HUES48 (cell line): ENCODE results near the gene CSAG2.
"Not testable (repeated sequence)": the region's sequence is repeated elsewhere in the genome, so short reads cannot be mapped to it uniquely, and the experiment has no call there.

ENCODE experiments used
- H3K27ac ChIP-seq: one replicate; pipeline ENCODE4 v1.7.0; 2013; ENCODE audit warnings: low read depth, low read length, inconsistent platforms
- H3K27me3 ChIP-seq: 2 replicates; pipeline ENCODE4 v1.6.1; 2013; ENCODE audit warnings: mild to moderate bottlenecking, low read length; ENCODE audit not compliant: control insufficient read depth, insufficient read depth
- H3K36me3 ChIP-seq: 2 replicates; pipeline ENCODE4 v1.6.1; 2013; ENCODE audit warnings: low read length; ENCODE audit not compliant: control insufficient read depth, insufficient read depth
- H3K4me1 ChIP-seq: 2 replicates; pipeline ENCODE4 v1.6.1; 2013; ENCODE audit warnings: mild to moderate bottlenecking, low read length; ENCODE audit not compliant: control insufficient read depth, insufficient read depth
- H3K4me3 ChIP-seq: 2 replicates; pipeline ENCODE4 v1.5.1; 2013; ENCODE audit warnings: mild to moderate bottlenecking, low read depth, low read length
- H3K9ac ChIP-seq: 2 replicates; pipeline ENCODE4 v1.6.1; 2013; ENCODE audit warnings: mild to moderate bottlenecking, low read depth, low read length, moderate library complexity
- H3K9me3 ChIP-seq: 2 replicates; pipeline ENCODE4 v1.6.1; 2013; ENCODE audit warnings: low read length; ENCODE audit not compliant: control insufficient read depth, insufficient read depth

The CSAG2 gene

GRCh38 chrX:152709173-152709572 is at the start of gene CSAG2:
Gene CSAG2 (minus strand): TSS chrX:152709273. CDS start chrX:152709112, 161 bp downstream.
- not testable (repeated sequence) for H3K27me3 ChIP-seq, H3K4me3 ChIP-seq, H3K9me3 ChIP-seq, H3K27ac ChIP-seq, H3K4me1 ChIP-seq, H3K9ac ChIP-seq, H3K36me3 ChIP-seq

- H3K4me1 ChIP-seq, H3K4me3 ChIP-seq, H3K27ac ChIP-seq, H3K27me3 ChIP-seq, H3K9ac ChIP-seq, H3K9me3 ChIP-seq, H3K36me3 ChIP-seq: not testable (repeated sequence)
Measured at GRCh38 chrX:152754871-152755270, 45.8 kb upstream of the CSAG2 start.

- H3K4me1 ChIP-seq, H3K9ac ChIP-seq, H3K36me3 ChIP-seq, H3K9me3 ChIP-seq, H3K27me3 ChIP-seq, H3K27ac ChIP-seq, H3K4me3 ChIP-seq: not testable (repeated sequence)
Measured at GRCh38 chrX:152753686-152754650, 44.9 kb upstream of the CSAG2 start, which contains the start of gene MAGEA2. Gene MAGEA2 (minus strand): TSS chrX:152753842. CDS start chrX:152751363, 2,479 bp downstream.

GRCh38 chrX:152738560-152738959 is 29.5 kb upstream of the CSAG2 start:
- Histone ChIP-seq H3K9ac (no peak overlapping the region), H3K4me3 (no peak overlapping the region), H3K27me3 (no peaks in the 10 kb centered on the region), H3K36me3 (no peaks in the 10 kb centered on the region), H3K9me3 (peaks cover 24% of the 10 kb centered on the region), H3K4me1 (no peaks in the 10 kb centered on the region), H3K27ac (no peak overlapping the region)

- H3K9ac ChIP-seq, H3K27ac ChIP-seq, H3K4me3 ChIP-seq, H3K4me1 ChIP-seq, H3K36me3 ChIP-seq, H3K27me3 ChIP-seq: not testable (repeated sequence)
- peaks cover 24% of the 10 kb centered on the region for H3K9me3 ChIP-seq
Measured at GRCh38 chrX:152736528-152736927, 27.5 kb upstream of the CSAG2 start.

GRCh38 chrX:152735860-152736511 is 26.9 kb upstream of the CSAG2 start:
- no peaks in the 10 kb centered on the region for H3K36me3 ChIP-seq
- no peak overlapping the region for H3K4me3 ChIP-seq
- H3K27me3 ChIP-seq: no peaks in the 10 kb centered on the region
- no peak overlapping the region for H3K27ac ChIP-seq
- no peak overlapping the region for H3K9ac ChIP-seq
- H3K9me3 ChIP-seq: peaks cover 30% of the 10 kb centered on the region
- no peaks in the 10 kb centered on the region for H3K4me1 ChIP-seq

GRCh38 chrX:152735101-152735500 is 26.0 kb upstream of the CSAG2 start:
- Histone ChIP-seq H3K36me3 (no peaks in the 10 kb centered on the region), H3K27ac (no peak overlapping the region), H3K27me3 (no peaks in the 10 kb centered on the region), H3K9ac (no peak overlapping the region), H3K4me1 (no peaks in the 10 kb centered on the region), H3K9me3 (peaks cover 34% of the 10 kb centered on the region), H3K4me3 (no peak overlapping the region)

- not testable (repeated sequence) for H3K27ac ChIP-seq, H3K27me3 ChIP-seq, H3K4me1 ChIP-seq, H3K4me3 ChIP-seq, H3K9ac ChIP-seq, H3K36me3 ChIP-seq
- peaks cover 29% of the 10 kb centered on the region for H3K9me3 ChIP-seq
Measured at GRCh38 chrX:152734143-152734858, 25.2 kb upstream of the CSAG2 start.

GRCh38 chrX:152733261-152733975 is 24.3 kb upstream of the CSAG2 start, which contains the start of the genes CSAG1 and MAGEA12:
Gene CSAG1 (minus strand): TSS chrX:152733721. CDS start chrX:152732460, 1,261 bp downstream.
Gene MAGEA12 (plus strand): TSS chrX:152733757. CDS start chrX:152736162, 2,405 bp downstream.
- no peak within 1 kb of the TSS for H3K27ac ChIP-seq
- H3K36me3 ChIP-seq: no peaks in the 10 kb centered on the region
- no peaks in the 10 kb centered on the region for H3K27me3 ChIP-seq
- peaks cover 33% of the 10 kb centered on the region for H3K9me3 ChIP-seq
- H3K9ac ChIP-seq: no peak within 1 kb of the TSS
- no peak within 1 kb of the TSS for H3K4me3 ChIP-seq
- H3K4me1 ChIP-seq: no peaks in the 10 kb centered on the region

GRCh38 chrX:152725409-152725808 is 16.3 kb upstream of the CSAG2 start:
- Histone ChIP-seq H3K9ac (no peak overlapping the region), H3K27ac (no peak overlapping the region), H3K4me3 (no peak overlapping the region), H3K36me3 (no peaks in the 10 kb centered on the region), H3K27me3 (no peaks in the 10 kb centered on the region), H3K9me3 (peaks cover 18% of the 10 kb centered on the region), H3K4me1 (no peaks in the 10 kb centered on the region)
